HG03460 (cell line): ENCODE measurements around the gene HLA-DMB.
A peak's percentile ranks its signal among the peaks of the same experiment; 100 is the strongest.

Experiments
- ATAC-seq: cut with Tn5 transposase; IDR thresholded peaks from one replicate; pipeline ENCODE4 v1.9.1; 2021; ENCODE audit not compliant: unreplicated experiment

The HLA-DMB gene

DNA sequence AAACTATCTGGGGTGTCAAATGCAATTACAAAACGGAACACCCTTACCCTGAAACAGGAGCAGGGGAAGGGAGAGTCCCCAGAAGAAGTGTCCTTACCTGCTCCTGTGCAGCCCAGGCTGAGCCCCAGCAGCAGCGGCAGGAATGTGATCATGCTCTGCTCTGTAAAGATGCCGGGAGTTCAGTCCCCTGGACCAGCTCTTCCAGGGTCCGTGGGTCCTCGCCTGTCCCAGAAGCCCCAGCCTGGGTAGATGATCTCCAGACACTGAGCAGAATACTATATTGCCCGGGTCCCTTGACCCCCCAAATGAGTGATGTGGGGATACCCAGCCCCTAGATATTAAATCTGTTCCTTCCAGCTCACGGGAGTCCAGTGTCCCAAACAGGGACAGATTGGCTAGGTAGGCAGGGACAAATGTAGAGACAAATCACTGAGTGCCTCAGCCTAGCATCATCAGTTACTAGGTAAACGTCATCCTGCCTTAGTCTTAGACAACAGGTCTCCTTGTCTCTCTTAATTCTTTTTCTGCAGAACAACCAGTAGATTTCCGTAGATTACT is at the start of gene HLA-DMB:
HLA-DMB (minus strand) TSS at position 373 of the 558 bp plus-strand sequence; CDS start at position 152, 221 bp downstream.
- ATAC-seq = peak; percentile 59

DNA sequence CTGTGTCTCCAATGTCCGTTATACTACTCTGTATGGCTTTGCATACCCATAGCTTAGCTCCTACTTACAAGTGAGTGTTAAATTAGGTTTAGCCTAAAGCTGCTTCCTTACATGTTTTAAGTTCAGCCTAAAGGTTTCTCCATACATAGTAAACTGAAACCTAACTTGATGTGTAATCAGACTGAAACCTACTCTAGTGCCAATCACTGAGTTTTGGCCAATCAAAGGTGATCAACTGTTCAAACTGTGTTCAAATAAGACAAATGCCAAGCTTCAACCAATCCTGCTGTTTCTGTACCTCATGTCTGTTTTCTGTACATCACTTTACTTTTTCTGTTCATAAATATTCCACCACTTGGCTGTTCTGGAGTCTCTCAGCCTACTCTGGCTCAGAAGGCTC is 48.5 kb upstream of the HLA-DMB start:
- ATAC-seq = no peak

- ATAC-seq = peak; percentile 50
Measured at GRCh38 chr6:32984622-32985389, 44.0 kb upstream of the HLA-DMB start.

- ATAC-seq = no peak
Measured at GRCh38 chr6:32983964-32984621, 43.3 kb upstream of the HLA-DMB start.

- ATAC-seq = no peak
Measured at GRCh38 chr6:32983493-32983848, 42.6 kb upstream of the HLA-DMB start.

- ATAC-seq = no peak
Measured at GRCh38 chr6:32982702-32983492, 42.1 kb upstream of the HLA-DMB start.

DNA sequence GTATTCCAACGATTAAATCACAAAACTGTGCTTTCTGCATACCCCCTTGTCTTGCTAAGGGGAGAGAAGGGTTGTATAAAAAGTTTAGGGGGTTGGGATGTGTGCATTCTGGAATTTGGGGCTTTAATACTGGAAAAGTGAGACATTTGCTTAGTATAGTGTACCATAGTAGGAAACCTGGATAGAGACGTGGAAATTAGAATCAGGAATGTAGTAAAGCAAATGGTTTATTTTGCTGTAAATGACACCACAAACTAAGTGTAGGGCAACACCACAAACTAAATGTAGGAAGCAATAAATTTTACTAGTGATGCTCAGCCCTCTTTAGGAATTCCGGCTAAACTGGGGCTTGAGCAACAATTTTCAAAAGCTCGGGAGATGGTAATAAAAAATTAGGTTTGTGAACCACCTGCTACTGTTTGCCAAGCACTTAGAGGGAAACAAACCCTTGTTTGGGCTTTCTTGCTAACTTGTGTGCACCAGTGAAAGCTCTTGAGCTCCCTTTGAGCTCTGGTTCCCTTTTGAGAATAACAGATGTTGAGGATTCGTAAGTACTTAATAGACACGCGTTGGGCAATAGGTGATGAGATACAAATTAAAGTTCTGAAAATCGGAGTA is 41.4 kb upstream of the HLA-DMB start:
- ATAC-seq = no peak

- ATAC-seq = no peak
Measured at GRCh38 chr6:32980488-32981038, 39.7 kb upstream of the HLA-DMB start.

DNA sequence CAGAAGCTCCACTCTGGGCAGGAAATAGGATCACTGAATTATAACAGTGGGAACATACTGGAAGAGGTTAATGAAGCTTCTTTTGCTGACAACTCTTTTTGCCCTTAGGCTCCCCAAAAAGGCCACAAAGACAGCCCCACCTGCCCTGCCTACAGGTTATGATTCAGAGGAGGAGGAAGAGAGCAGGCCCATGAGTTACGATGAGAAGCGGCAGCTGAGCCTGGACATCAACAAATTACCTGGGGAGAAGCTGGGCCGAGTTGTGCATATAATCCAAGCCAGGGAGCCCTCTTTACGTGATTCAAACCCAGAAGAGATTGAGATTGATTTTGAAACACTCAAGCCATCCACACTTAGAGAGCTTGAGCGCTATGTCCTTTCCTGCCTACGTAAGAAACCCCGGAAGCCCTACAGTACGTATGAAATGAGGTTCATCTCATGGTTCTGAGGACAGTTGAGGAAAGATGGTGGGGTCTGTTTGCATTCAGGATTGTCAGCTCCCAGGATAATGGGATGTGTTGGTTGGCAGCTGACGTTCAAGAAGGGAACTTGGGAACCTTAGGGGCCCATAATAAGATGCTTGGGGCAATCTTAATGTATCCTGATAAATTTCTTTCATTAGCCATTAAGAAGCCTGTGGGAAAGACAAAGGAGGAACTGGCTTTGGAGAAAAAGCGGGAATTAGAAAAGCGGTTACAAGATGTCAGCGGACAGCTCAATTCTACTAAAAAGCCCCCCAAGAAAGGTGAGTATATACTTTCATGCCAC is 39.1 kb upstream of the HLA-DMB start:
- ATAC-seq = no peak

DNA sequence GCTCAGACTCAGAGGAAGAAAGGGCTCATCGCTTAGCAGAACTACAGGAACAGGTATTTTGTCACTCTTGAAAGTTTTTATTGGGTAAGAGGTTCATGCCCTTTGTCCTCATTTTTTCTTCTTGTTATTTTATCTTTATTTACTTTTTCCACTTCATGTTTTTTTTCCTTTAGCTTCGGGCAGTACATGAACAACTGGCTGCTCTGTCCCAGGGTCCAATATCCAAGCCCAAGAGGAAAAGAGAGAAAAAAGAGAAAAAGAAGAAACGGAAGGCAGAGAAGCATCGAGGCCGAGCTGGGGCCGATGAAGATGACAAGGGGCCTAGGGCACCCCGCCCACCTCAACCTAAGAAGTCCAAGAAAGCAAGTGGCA is 37.1 kb upstream of the HLA-DMB start:
- no peak for ATAC-seq

GRCh38 chr6:32977272-32977952 is 36.6 kb upstream of the HLA-DMB start:
- no peak for ATAC-seq

DNA sequence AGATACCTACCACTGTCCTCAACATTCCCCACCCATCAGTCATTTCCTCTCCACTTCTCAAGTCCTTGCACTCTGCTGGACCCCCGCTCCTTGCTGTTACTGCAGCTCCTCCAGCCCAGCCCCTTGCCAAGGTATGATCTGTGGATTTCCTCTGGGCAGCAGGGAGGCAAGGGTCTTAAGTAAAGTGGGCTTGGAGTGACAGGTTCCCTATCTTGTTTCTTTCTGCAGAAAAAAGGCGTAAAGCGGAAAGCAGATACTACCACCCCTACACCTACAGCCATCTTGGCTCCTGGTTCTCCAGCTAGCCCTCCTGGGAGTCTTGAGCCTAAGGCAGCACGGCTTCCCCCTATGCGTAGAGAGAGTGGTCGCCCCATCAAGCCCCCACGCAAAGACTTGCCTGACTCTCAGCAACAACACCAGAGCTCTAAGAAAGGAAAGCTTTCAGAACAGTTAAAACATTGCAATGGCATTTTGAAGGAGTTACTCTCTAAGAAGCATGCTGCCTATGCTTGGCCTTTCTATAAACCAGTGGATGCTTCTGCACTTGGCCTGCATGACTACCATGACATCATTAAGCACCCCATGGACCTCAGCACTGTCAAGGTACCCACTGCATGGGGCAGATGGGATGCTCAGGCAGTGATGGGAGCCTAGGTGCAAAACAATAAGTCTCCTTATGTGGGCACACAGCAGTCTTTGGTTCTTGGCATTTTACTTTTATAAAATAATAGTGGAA is 35.7 kb upstream of the HLA-DMB start:
- no peak for ATAC-seq

DNA sequence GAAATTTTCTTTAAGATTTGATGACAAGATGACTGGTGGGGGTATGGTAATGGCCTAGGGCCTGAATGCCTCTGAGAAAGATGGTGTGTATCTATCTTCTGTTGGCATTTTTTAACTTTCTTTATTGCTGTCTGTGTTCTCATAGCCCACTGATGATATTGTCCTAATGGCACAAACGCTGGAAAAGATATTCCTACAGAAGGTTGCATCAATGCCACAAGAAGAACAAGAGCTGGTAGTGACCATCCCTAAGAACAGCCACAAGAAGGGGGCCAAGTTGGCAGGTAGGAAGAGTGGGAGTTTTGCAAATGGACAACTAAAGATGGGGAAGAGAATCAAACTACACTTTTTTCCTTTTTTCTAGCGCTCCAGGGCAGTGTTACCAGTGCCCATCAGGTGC is 35.1 kb upstream of the HLA-DMB start:
- ATAC-seq = no peak

DNA sequence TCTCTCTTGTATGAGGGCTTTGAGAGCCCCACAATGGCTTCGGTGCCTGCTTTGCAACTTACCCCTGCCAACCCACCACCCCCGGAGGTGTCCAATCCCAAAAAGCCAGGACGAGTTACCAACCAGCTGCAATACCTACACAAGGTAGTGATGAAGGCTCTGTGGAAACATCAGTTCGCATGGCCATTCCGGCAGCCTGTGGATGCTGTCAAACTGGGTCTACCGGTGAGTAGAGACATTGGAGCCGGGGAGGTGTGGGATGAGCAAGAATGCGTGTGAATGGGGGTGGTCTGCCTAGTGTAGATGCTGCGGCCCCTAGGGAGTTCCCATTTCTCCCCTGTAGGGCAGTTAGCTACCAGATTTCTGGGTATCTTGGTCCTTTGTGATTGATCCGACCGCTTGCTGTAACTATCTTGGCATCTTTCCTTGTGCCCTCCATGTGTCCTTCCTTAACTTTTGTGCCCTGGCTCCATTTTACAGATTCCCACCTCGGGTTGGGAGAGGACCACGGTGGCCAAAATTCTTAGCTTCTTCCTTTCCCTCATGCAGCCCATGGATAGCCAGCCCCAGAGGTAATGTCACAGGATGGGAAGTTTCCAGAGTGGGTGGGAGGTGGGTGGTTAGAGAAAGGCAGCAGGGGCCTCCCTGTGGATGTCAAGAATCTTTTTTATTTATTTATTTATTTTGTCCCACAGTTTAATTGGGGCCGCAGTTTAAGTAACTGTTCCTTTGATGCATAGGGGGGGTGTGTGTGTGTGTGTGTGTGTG is 33.9 kb upstream of the HLA-DMB start:
- no peak for ATAC-seq

- no peak for ATAC-seq
Measured at GRCh38 chr6:32974016-32974333, 33.1 kb upstream of the HLA-DMB start.

GRCh38 chr6:32973144-32974015 is 32.6 kb upstream of the HLA-DMB start:
- ATAC-seq = no peak
